NCI-H510A (cell line): ENCODE results near the gene PRG2.
"Not testable (repeated sequence)": the region's sequence is repeated elsewhere in the genome, so short reads cannot be mapped to it uniquely, and the experiment has no call there.

Experiments used
- DNase-seq: peaks from one replicate; lab custom pipeline; 2025; lab: John Stamatoyannopoulos, UW

The PRG2 gene

DNA sequence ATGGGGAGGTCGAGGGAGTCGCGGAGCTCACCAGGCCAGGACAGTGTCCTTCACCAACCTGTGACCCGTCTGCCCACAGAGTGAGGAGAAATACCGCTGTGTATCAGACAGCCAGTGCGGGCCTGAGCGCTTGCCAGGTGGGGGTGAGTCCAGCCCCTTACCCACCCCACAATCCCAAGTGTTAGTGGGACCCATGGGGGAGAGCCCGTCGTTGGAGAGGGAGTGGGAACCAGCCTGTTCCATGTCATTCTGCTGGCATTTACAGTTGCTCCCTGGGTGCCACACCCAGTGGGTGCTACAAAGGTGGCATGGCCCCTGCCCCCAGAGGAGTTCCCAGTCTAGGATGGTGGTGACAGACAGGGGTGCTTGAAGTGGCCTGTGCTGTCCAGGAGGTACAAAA is 43.1 kb downstream of the PRG2 start:
- DNase-seq: no peak

DNA sequence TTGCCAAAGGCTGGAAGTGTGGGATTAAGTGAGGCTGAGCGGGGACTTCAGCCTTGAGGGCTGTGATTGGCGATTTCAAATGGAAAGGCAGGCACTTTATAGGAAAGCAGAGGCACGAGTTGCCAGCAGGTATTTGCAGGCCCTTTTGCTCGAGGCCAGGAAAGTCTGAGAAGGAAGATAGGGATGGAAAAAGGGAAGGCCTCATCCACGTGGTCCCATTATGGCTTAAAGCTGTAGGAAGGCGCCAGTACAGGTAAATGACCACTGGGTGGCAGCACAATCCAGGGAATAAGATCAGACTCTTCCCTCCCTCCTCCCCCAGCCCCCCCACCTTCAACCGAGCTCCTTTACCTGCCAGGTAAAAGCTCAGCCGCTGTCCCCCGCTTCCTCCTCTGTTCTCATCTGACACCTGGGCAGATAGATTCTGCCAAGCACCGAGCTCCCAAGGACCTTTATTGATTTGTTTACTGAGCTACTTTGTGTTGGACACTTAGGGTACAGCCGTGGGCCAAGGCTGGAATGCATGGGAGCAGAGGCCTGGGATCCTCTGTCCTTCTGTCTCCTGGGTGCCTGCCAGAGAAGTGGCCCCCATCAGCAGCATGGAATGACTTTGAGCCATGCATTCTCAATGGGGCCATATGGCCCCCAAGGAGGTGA is 44.8 kb downstream of the PRG2 start:
- peak; percentile 65 for DNase-seq

DNA sequence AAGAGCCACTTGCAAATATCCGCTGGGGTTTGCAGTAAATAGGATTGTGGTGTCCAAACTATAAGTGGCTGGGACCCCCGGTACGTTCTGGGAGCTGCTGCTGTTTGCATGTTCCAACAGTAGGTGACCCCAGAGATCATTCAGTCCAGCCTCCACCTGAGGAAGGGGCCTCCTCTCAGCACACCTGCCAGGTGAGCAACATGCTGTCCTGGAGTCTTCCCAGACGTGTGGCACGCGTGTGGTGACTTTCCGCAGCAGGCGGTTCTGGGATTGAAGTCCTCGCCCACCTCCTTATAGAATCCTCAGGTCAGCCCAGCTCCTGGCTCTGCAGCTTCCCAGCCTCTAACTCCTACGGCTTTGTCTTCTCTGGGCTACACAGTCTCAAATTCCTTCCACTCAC is 45.6 kb downstream of the PRG2 start:
- DNase-seq: no peak

DNA sequence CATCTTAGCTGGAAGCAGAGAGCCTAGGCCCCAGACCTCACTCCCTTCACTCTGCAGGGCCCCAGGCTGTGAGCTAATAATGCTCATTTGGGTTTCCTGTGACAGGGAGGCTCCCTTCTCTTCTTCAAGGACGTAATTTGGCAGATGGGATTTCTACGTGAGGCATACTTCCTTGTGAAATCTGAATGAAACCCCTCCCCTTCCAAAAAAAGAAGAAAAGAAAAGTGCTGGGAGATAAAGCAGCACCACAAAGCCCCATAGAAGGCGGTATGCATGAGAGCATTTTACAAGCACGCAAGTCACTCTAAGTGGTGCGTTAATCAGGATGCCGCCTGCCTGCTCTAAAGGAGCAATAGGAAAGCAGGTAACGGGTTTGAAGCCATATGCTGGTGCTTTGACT is 46.6 kb downstream of the PRG2 start:
- peak; percentile 9 for DNase-seq

DNA sequence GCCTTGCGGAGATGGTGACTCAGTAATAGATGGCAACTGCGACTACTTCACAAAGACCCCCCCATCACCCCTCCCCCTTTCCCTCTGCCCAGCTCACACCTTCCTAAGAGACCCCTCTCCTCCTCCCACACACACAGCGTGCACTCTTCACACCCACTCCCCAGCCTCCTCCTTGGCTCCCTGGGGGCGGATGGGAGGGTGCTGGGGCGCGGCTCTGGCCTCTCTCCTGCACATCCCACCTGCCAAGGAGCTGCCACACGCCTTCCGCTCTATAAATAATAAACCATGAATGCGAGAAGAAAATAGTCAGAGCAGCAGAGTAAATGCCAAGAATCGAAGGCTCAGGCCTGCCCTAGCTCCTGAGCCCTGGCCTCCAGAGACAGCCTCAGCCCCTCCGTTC is 47.7 kb downstream of the PRG2 start:
- DNase-seq: no peak

DNA sequence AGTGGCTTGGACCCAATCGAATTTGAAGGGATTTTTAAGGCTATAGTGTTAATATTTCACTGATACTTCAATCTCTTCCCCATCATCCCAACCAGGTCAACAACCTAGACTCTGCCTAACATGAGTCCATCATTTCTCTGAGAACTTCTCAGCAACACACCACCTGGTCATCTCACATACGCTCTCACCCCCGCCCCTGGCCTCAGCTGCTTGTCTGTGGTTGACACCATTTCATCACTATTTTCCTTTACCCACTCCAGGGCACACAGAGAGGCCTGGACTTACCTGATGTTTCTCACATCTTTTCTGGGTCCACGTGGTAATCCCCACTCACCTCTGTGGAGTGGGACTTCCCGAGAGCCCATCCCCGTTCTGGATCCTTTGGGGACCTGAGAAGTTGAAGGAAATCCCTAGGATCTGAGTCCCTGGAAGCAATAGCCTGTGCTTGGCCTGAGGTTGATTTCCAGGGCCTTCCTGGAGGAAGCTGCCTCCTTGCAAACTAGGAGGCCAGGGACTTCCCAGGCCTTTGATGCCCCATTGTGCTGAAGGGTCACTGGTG is 49.1 kb downstream of the PRG2 start:
- no peak for DNase-seq

DNA sequence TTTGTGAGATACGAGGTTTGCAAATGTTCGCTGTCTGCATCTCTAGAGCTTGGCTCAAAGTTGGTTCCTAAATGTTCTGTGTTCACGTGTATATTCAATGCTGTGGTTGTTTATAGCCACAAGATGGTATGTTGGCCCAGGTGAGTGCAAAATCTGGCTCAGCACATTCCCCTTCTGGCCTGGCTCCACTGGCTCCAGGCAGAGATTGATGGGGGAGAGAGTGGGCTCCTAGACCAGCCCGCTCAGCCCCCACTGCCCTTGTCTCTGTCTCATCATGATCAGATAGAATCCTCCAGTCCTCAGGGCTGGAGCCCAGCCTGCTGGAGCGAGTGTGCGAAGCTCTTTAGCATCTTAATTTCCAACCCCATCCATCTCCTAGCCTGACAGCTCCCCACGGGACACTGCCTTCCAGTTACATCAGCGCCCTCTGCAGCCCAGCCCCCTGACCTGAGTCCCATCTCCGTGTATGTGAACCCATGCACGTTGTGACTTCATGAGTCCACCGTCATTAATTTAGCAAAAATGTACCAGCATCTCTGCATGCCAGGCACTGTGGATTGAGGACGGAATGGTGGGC is 50.3 kb downstream of the PRG2 start:
- DNase-seq: peak; percentile 2

DNA sequence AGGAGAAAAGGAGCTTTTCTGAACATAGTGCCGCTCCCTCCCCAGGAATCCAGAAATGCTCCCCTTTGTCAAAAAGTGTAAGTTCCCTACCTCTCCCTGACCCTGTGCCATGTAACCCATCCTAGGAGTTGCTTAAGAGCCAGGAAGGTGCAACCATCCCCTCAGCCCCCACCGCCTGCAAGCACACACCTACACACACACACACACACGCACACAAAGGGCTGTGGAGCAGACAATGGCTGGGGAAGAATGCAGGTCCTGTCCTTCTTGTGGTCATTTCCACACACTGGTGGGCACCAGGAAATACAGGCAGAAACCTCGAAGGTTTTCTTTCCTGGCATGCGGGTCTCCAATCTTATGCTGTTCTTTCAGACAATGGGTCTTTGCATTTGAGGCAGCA is 51.1 kb downstream of the PRG2 start:
- no peak for DNase-seq

DNA sequence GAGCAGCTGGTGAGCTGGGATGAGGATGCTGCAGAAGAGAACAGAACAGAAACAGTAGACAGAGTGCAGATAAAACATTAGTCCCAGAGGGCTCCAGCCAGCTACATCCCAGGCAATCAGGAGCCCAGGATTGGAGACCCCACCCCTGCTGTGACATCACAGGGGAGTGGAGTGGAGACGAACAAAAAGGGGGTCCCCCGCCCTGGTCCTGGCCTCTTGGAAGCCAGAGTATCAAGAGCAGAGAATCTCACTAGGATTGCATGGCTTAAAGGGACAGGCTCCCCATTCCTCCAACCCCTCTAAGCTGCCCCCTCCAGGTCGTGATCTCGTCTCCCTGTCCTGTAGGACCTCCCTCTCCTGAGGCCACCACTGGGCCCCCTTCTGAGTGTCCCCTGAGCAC is 52.3 kb downstream of the PRG2 start, which contains the start of gene P2RX3:
P2RX3 (plus strand) TSS at position 211 of the 400 bp plus-strand sequence. CDS start 199 bp downstream, outside the sequence.
- DNase-seq: no peak

DNA sequence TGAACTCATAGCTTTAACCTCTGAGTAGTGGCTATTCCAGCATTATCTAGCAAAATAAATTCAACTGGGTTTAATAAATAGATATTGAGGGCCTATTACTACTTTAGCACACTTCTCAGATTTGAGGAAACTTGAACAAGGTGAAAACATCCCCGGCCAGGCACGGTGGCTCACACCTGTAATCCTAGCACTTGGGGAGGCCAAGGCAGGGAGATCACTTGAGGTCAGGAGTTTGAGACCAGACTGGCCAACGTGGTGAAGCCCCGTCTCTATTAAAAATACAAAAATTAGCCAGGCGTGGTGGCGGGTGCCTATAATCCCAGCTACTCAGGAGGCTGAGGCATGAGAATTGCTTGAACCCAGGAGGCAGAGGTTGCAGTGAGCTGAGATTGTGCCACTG is 53.6 kb downstream of the PRG2 start:
- DNase-seq: not testable (repeated sequence)
